Measurements from ENCODE around the gene REELD1. TPM values are rescaled to one million over a fixed set of nuclear protein-coding genes. Genes with fewer than 3 reads are reported as not detected.

The REELD1 gene
- total RNA-seq, 1 experiment from 2014 or later = not detected

GRCh38 chr4:146256328-146256727, 42.0 kb downstream of the REELD1 start:
- no peak overlapping the region for H4K5ac ChIP-seq (ENCODE audit: insufficient read length, low read depth, low read length)
- H4K91ac ChIP-seq (ENCODE audit: insufficient read length, low read depth, low read length) = no peak overlapping the region
- H3K4me1 ChIP-seq (ENCODE audit: insufficient read depth, low read length) = no peaks in the 10 kb centered on the region
- no peak overlapping the region for H3K18ac ChIP-seq (ENCODE audit: insufficient read length, low read depth, low read length)
- no peak overlapping the region for H2AK5ac ChIP-seq (ENCODE audit: insufficient read length, low read length)
- DNase-seq = no peak
- Mint-ChIP-seq H3K4me3 (no peak overlapping the region), H3K36me3 (ENCODE audit: insufficient read depth in 1 of 3, low read depth in 3 of 3) (no peaks in the 10 kb centered on the region), H3K27ac (no peak overlapping the region; a peak in 1 of 7 replicates), H3K27me3 (ENCODE audit: low read depth) (no peaks in the 10 kb centered on the region), H3K9me3 (no peaks in the 10 kb centered on the region), H3K4me1 (no peaks in the 10 kb centered on the region)
- no peak for TF ChIP-seq CTCF (conservative IDR thresholded peaks at IDR 0.05)
- H3K9me3 ChIP-seq (ENCODE audit: control insufficient read depth, low read depth, low read length) = no peaks in the 10 kb centered on the region
- H3K14ac ChIP-seq (ENCODE audit: insufficient read depth, low read length) = no peak overlapping the region
- H2BK15ac ChIP-seq (ENCODE audit: low read depth, low read length) = no peak overlapping the region
- no peak overlapping the region for H3K23ac ChIP-seq (ENCODE audit: insufficient read length, low read depth, low read length)
- H3K79me1 ChIP-seq (ENCODE audit: insufficient read depth, low read depth, low read length, poor library complexity, severe bottlenecking) = no peaks in the 10 kb centered on the region
- no peaks in the 10 kb centered on the region for H3K27me3 ChIP-seq (ENCODE audit: insufficient read depth, low read length)
- H4K20me1 ChIP-seq (ENCODE audit: control insufficient read depth, insufficient read depth, insufficient read length) = no peaks in the 10 kb centered on the region
- no peaks in the 10 kb centered on the region for H3K23me2 ChIP-seq (ENCODE audit: insufficient read length, low read depth, low read length, poor library complexity, severe bottlenecking)
- H3K4me2 ChIP-seq (ENCODE audit: insufficient read depth, insufficient read length, low read length) = no peak overlapping the region
- H2BK5ac ChIP-seq (ENCODE audit: insufficient read length, low read length) = no peak overlapping the region
- H3T11ph ChIP-seq (ENCODE audit: low read length) = no peak overlapping the region
- no peak overlapping the region for H3K56ac ChIP-seq (ENCODE audit: insufficient read length, low read depth, low read length)
- H2BK12ac ChIP-seq (ENCODE audit: insufficient read length, low read depth, low read length) = no peak overlapping the region
- WGBS (ENCODE audit: extremely low coverage, insufficient read length, low lambda C conversion rate) = no CpG with 5 or more reads among the region's 1 CpG
- no peak overlapping the region for H3K4ac ChIP-seq (ENCODE audit: low read depth, low read length)
- no peak overlapping the region for H2AFZ ChIP-seq (ENCODE audit: low read length)
- H2BK20ac ChIP-seq (ENCODE audit: low read depth, low read length, poor library complexity, severe bottlenecking) = no peak overlapping the region
- no peak overlapping the region for H3K27ac ChIP-seq (ENCODE audit: insufficient read length, low read depth, low read length)
- no peak overlapping the region for H4K8ac ChIP-seq (replicated peaks; ENCODE audit: insufficient read length, low read depth, low read length)
- no peak overlapping the region for H2BK120ac ChIP-seq (ENCODE audit: low read depth, low read length, poor library complexity, severe bottlenecking)
- no peak overlapping the region for H3K9ac ChIP-seq (ENCODE audit: extremely low read depth, insufficient read length, low read length)
- H3K79me2 ChIP-seq (ENCODE audit: insufficient read depth, low read length) = no peaks in the 10 kb centered on the region

Data from H9 (cell line).